COLO668 (cell line): ENCODE measurements around the gene NSA2.
"Not testable (repeated sequence)": the region's sequence is repeated elsewhere in the genome, so short reads cannot be mapped to it uniquely, and the experiment has no call there.

Source experiments
- DNase-seq: peaks from one replicate; lab custom pipeline; 2025; ENCODE audit not compliant: unreplicated experiment; lab: John Stamatoyannopoulos, UW

Gene NSA2

DNA sequence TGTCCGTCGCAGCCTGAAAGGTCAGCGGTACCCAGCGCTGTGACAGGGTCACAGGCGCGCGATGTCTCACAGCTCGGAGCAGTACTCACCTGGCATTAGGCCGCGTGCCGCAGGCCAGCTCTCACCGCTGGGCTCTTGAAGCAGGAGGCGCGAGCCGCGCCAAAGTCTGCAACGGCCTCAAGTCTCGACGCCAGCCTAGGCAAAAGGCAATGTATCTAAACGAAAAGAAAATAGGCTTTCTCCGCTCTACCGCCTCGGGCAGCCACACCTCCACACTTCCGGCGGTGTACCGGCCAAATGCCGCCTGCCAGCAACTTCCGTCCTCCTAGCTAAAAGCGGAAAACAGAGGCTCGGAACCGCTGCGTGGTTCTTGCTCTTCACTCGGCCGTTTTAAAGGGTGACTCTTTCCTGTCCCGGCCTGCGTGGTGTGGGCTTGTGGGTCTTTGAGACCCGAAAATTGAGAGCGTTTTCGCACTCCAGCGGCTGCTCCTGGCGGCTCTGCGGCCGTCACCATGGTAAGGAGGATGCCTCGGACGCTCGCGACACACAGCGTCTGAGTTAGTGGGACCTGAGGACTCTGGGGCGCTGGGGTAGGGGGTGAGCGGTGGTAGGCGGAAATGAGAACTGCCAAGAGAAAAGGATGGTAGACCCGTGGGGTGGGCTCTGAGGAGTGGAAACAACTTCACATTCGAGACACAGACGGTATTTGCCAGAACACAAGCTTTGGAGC is at the start of gene NSA2, which contains the start of gene GFM2:
TSS of gene NSA2 (plus strand) at position 401 of the 730 bp plus-strand sequence. CDS start at position 513, 112 bp downstream.
TSS of gene GFM2 (minus strand) at position 269 of the 730 bp plus-strand sequence. CDS start 3,375 bp downstream, outside the sequence.
- DNase-seq: peak; percentile 84

DNA sequence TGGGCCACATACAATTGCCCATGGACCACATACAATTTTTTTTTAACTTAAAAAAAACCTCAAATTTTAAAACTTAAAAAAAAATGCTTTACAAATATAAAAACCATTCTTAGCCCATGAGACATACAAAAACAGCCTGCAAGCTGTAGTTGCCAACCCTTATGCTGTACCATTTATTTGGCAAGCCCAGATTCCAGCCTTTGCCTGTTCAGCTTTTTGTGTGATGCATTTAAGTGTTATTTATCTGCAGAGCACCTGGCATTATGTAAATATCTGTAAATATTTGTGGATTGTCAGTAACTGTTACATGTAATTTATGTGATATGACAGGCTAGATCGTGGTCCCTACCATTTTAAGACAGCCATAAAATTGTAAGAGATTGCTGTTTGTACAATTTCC is 49.5 kb upstream of the NSA2 start:
- DNase-seq: peak; percentile 1

DNA sequence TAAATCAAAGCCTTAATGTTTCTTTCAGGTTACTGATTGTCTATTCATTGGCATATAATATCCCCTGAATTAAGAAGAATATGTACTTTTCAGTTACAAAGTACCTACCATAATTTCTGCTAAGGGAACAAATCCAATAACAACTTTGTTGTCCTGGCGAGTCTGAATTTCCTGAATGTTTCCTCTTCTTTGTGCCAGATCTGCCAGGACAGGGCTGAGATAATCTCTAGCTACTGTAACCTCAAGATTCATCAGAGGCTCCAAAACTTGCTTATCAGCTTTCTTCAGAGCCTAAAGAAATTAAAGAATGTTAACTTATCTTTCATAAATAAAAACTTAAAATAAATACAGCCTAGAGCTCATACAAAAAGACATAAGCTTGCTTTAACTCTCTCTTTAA is 44.8 kb upstream of the NSA2 start:
- DNase-seq: no peak

DNA sequence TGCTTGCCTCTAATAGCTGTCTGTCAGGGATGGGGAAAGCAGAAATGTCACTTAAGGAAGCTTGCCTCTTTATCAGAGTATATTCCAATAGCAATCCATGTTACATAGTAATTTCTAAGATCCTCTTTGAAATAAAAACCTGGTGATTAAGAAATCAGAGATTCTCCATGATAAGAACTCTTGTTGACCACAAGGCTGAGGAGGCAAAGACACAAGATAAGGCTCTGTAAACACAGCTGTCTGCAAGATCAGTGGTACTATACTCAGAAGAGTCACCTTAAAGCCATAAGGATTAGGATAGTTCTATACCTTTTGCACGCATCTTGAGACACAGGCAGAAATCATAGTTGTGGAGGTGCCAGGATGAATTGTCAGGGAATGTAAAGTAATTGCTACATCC is 41.7 kb upstream of the NSA2 start:
- DNase-seq: no peak

DNA sequence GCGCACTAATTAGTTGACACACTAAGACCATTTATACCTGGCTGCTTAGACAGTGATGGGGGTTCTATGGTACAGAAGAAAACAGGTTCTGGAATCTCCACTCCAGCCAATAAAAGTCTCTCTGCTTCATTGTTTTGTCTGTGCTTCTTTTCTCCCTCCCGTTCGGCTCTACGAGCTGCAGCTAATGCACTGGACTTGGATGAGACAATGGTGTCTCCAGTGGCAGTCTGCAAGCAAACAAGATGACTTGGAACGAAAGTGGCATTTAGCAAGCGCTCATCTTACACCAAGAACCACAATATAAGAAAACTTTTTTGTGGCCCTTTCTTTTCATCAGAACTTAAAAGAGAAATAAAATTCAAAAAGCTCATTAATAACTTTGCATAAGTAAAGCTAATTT is 30.3 kb upstream of the NSA2 start:
- DNase-seq: no peak

DNA sequence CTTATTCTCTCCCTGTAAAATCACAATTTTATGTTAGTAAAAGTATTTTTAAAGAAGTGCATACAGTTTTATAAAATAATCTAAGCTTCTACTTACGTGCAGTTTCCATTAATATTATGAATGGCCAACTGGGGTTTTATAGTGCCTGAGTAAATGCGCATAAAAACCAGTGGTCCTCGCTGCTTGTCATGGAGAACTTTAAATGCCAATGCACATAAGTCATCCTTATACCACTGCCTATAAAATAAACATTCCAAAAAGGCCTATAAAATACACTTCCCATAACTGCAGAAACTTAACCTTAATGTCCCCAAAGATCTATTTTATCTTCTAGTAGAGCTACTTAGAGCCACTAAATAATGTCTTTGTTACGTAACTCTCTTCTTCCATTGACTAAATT is 28.6 kb upstream of the NSA2 start:
- no peak for DNase-seq

DNA sequence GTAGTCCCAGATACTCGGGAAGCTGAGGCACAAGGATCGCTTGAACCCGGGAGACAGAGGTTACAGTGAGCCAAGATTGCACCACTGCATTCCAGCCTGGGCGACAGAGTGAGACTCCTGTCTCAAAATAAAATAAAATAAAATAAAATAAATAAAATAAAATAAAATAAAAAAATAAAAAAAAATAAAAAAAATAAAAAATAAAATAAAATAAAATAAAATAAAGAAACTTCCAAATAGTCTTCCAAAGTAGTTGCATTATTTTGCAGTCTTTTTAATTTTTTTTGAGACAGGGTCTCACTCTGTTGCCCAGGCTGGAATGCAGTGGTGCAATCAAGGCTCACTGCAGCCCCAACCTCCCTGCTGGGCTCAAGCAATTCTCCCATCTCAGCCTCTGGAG is 18.3 kb upstream of the NSA2 start:
- DNase-seq: not testable (repeated sequence)

DNA sequence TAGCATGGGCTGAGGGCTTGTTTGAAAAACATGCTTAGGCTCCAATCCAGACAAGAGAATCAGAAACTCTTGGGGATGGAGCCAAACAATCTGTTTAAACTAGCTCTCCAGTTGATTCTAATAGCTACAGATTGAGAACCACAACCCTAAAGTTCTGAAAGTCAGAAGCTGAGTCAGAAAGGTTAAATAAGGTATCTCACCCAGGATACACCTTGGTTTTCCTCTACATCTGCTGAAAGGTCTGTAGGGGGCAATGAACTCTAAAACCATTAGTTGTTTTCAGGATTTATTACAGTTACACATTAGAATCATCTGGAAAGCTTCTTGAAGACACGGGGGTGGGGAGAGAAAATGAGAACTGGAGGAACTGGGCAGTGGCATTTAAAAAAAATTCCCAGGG is 5.8 kb upstream of the NSA2 start:
- DNase-seq: no peak

DNA sequence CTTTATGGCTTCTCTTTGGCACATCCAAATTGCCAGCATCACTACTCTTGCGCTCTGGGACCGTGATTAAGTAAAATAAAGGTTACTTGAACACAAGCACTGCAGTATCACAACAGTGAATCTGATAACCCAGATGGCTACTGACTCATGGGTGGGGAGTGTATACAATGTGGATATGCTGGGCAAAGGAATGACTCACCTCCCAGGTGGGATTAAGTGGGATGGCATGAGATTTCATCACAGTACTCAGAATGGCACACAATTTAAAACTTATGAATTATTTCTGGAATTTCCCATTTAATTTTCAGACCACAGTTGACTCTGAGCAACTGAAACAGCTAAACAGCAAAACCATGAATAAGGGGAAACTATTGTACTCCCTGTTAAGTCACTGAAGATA is 4.5 kb upstream of the NSA2 start:
- DNase-seq: no peak

DNA sequence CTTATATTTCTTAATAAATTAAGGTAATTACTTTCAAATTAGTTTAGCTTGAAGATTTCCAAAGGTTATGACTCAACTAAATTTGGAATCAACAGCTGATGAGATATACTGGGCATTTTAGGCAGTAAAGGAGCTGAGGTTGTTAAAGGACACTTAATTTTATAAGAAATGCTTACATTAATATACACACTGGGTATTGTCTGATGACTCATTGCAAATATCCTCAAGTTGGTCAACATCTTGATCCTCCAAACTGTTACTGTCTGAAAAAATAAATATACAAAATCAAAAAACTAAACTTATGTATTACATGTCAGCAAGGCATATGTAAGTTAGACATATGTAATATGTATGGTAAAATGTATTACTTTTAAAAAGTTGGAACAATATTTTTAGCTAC is 3.5 kb upstream of the NSA2 start:
- DNase-seq: no peak

DNA sequence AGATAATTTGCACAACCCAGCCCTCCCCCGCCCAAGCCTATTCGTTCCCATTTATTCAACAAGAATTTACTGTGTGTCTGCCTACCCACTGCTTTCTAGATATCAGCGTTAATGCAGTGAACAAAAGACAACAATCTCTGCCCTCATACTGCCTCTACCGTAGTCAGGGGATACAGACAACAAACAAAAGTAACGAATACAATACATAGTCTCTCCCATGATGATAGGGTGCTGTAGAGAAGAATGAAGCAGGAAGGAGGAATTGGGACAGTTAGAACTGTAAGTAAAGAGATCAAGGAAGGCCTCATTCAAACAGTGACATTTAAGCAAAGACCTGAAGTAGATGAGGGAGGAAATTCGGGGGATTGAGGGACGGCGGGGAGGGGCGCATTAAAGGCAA is 1.8 kb upstream of the NSA2 start:
- DNase-seq: peak; percentile 3

DNA sequence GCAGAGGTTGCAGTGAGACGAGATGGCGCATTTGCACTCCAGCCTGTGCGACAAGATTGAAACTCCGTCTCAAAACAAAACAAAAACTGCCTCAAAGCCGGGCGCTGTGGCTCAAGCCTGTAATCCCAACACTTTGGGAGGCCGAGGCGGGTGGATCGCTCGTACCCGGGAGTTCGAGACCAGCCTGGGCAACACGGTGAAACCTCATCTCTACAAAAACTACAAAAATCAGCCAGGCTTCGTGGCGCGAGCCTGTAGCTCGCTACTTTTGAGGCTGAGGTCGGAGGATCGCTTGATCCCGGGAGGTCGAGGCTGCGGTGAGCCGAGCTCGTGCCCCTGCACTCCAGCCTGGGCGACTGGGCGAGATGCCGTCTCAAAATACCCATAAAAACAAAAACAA is 1.1 kb upstream of the NSA2 start:
- DNase-seq: no peak

DNA sequence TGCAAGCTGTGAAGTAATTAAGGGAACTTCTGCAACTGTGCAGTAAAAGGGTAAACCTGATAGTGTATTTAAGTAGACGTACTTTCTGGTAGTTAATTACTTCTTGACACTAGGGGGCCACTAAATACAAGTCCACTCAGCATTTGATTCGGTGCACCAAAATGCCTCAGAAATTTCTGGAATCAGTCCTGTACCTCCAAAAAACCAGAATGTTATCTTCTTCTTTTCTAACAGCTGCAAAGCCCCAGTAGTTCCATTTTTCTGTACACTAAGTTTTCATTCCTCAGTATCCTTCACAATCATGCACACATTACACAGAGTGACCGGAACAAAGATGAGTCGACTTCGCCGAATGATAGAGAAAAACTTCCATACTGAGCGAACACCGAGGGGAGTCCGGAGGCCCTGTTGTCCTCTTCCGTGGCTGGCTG is 616 bp upstream of the NSA2 start:
- no peak for DNase-seq

DNA sequence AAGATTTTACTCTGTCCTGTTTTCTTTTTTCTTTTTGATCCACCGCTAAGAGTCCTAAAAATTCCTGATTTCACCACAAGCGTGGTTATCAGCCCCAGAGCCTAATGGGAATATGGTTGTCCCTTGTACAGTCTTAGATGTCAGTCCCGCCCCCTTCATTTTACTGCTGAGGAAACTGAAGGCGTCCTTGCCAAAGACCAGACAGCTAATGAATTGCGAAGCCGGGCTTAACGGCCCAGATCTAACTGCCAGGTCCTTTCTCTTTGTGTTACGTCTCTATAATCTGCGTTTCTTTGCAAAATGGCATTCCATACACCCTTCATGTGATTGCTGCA is 497 bp downstream of the NSA2 start:
- DNase-seq: no peak

DNA sequence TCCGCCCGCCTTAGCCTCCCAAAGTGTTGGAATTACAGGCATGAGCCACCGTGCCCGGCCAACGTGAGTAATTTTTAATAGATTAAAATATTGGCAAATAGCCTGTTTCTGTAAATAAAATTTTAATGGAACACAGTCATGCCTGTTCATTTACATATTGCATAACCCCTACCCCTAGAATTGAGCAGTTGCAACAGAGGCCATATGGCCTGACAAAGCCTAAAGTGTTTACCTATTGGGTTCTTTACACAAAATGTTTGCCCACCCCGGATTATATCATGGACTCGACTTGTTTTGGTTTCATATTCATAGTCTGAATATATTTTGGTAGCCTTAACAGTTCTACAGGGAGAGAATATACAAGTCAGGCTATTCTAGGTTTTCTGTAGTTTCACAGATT is 5.3 kb downstream of the NSA2 start:
- DNase-seq: no peak

DNA sequence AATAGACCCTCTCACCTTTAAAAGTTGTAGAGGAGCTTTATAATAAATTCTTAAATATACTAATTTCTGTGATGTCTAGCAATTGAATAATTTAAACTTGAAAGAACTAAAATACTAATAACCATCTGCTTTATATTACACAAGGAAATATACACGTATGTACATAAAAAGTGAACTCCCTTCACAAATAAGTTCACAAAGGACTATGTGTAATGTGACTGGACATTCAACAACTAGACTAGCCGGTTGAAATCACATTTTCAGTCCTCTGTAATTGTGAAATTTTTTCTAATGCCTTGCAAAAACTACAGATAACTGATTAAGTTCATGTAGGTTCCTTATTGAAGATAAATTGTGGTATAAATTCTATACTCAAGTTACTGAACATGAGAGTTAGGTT is 11.6 kb downstream of the NSA2 start:
- DNase-seq: no peak

DNA sequence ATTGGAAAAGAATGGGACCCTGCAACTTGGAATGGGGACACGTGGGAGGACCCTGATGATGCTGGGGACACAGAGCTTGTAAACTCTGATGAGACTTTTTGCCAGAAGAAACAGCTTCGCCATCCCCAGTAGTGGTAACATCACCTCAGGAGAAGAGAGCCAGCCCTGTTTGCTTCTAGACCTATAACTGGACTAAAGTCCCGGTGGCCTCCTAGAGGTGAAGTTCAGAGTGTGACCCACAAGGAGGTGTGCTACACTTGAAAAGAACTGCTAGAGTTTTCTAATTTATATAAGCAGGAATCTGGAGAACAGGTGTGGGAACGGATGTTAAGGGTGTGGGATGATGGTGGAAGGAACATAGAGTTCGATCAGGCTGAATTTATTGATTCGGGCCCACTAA is 19.8 kb downstream of the NSA2 start:
- no peak for DNase-seq

DNA sequence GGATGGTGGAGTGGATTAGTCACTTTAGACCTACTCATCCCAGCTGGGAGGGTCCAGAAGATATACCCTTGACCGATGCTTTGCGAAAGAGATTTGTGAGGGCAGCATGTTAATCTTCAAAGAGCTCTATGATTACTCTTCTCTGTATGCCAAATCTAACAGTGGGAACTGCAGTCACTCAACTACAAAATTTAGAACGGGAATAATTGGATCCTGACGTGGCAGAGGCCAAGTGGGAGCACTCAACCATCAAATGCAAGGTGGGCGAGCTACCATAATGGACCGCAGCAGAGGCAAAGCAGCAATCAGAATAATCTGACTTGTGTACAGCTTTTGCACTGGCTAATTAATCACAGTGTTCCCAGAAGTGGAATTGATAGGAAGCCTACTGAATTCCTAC is 20.4 kb downstream of the NSA2 start:
- no peak for DNase-seq

DNA sequence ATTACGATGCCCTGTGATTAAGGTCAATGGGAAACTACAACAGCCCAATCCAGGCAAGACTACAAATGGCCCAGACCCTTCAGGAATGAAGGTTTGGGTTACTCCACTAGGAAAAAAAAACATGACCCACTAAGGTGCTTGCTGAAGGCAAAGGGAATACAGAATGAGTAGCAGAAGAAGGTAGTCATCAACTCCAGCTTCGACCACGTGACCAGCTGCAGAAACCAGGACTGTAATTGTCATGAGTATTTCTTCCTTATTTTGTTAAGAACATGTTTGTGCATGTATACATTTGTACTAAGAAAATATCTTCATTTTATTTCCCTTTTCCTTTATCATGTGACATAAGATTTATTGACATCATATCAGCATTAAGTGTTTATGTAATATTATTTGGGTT is 24.6 kb downstream of the NSA2 start:
- not testable (repeated sequence) for DNase-seq

DNA sequence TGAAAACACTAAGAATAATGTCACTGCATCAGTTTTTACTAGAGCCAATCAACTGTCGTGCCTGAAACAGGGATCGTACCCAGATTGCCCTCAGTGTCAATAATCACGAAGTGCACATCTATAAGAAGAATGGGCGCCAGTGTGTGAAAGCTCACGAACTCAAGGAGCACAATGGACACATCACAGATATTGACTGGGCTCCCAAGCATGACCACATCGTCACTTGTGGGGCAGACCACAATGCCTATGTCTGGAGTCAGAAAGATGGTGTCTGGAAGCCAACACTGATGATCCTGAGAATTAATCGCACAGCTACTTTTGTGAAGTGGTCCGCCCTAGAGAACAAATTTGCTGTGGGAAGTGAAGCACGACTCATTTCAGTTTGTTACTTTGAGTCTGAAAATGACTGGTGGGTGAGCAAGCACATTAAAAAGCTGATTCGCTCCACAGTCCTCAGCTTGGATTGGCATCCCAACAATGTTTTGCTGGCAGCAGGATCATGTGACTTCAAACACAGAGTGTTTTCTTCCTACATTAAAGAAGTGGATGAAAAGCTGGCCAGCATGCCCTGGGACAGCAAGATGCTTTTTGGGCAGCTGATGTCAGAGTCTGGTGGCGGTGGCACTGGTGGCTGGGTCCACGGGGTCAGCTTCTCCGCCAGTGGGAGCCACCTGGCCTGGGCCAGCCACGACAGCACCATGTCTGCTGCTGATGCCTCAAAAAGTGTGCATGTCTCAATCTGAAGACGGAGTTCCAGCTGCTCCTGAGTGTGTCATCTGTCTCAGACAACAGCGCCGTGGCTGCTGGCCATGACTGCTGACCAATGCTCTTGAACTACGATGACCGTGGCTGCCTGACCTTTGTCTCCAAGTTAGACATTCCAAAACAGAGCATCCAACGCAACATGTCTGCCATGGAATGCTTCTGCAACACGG is 32.2 kb downstream of the NSA2 start:
- DNase-seq: no peak

DNA sequence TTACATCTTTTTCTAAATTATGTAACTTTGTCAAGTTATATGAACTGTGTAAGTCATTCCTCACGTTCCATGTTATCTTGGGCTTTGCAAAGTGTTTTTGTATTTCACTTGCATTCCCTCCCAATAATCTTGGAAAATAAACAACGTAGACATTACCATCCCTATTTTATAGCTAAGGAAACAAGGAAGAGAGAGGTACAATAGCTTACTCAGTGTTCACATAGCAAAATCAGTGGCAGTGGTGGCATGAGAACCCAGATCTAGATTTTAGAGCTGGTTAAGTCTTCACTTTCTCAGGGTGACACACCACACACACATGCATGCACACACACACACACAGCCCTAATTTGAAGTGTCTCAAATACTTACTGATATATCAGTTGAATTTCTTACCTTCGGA is 34.1 kb downstream of the NSA2 start:
- DNase-seq: no peak

DNA sequence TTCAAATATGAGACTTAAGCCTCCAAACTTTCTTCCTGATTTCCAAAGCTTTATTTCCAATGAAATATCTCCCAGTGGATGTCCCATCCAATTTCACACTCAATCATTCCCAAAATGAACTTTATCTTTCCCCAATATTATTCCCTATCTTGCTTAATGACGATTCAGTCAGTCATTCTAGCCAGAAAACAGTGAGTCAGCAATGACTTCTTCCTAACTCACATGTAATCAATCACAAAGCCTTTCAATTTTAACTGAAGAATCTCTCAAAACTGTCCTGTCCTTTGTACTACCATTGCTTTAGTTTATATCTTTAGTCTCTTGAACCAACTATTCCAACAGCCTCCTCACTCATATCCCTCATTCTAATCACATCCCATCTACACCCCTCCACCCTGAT is 34.9 kb downstream of the NSA2 start:
- no peak for DNase-seq
